ENCODE results near the gene LY6G6F. TPM values are rescaled to one million over a fixed set of nuclear protein-coding genes. Genes with fewer than 3 reads are reported as not detected.

Gene LY6G6F
- total and polyA plus RNA-seq, 2 of the 13 experiments (the other 11 are each of a cell fraction or from before 2014, with no cell fraction given) = not detected

- 0 out of 2 replicates have a peak, but pooled peaks have one; percentile 56 for TF ChIP-seq ZNF770 (CRISPR knock-in tag; IDR thresholded peaks at IDR 0.05)
- TF ChIP-seq NFE2L2 (IDR thresholded peaks at IDR 0.05; ENCODE audit: low read length) = no peak
- TF ChIP-seq HDAC1 (CRISPR knock-in tag; IDR thresholded peaks at IDR 0.05) = peak; percentile 78
- 0 out of 2 replicates have a peak, but pooled peaks have one; percentile 60 for TF ChIP-seq KAT8 (CRISPR knock-in tag; IDR thresholded peaks at IDR 0.05)
- peak; percentile 80 for TF ChIP-seq SP4 (CRISPR knock-in tag; IDR thresholded peaks at IDR 0.05)
- no peak; the same call in 1 of the 2 replicates for TF ChIP-seq ZNF598 (CRISPR knock-in tag; IDR thresholded peaks at IDR 0.05; ENCODE audit: borderline replicate concordance)
- TF ChIP-seq ZNF10 (CRISPR knock-in tag; IDR thresholded peaks at IDR 0.05; ENCODE audit: borderline replicate concordance, low read depth) = no peak
- TF ChIP-seq CREBL2 (CRISPR knock-in tag; IDR thresholded peaks at IDR 0.05; ENCODE audit: borderline replicate concordance) = no peak
- 0 out of 2 replicates have a peak, but pooled peaks have one; percentile 7 for TF ChIP-seq ZNF484 (CRISPR knock-in tag; IDR thresholded peaks at IDR 0.05; ENCODE audit: borderline replicate concordance, low read depth)
- peak; percentile 14 for TF ChIP-seq MED8 (CRISPR knock-in tag; IDR thresholded peaks at IDR 0.05; ENCODE audit: insufficient replicate concordance)
- TF ChIP-seq KDM5B (CRISPR knock-in tag; IDR thresholded peaks at IDR 0.05; ENCODE audit: borderline replicate concordance) = 0 out of 2 replicates have a peak, but pooled peaks have one; percentile 81
- peak; percentile 94; the same call in 1 of the 2 replicates for TF ChIP-seq TSC22D2 (CRISPR knock-in tag; IDR thresholded peaks at IDR 0.05; ENCODE audit: borderline replicate concordance)
- TF ChIP-seq POLR2AphosphoS5 (IDR thresholded peaks at IDR 0.05; ENCODE audit: low read depth, low read length) = no peak; the same call in 1 of the 2 replicates
- TF ChIP-seq RBFOX2 (IDR thresholded peaks at IDR 0.05; ENCODE audit: low read depth, low read length) = no peak
- 0 out of 2 replicates have a peak, but pooled peaks have one; percentile 63 for TF ChIP-seq MYPOP (CRISPR knock-in tag; IDR thresholded peaks at IDR 0.05)
- peak; percentile 72 for TF ChIP-seq MED1 (CRISPR knock-in tag; IDR thresholded peaks at IDR 0.05)
- TF ChIP-seq HOXA9 (CRISPR knock-in tag; IDR thresholded peaks at IDR 0.05; ENCODE audit: borderline replicate concordance) = 0 out of 2 replicates have a peak, but pooled peaks have one; percentile 30
- TF ChIP-seq FOXJ3 (CRISPR knock-in tag; IDR thresholded peaks at IDR 0.05; ENCODE audit: borderline replicate concordance) = peak; percentile 65; the same call in 1 of the 2 replicates
- TF ChIP-seq FOXA1 (IDR thresholded peaks at IDR 0.05) = no peak
- no peak; the same call in 1 of the 2 replicates for TF ChIP-seq FOXA1 (CRISPR knock-in tag; IDR thresholded peaks at IDR 0.05)
- TF ChIP-seq MLXIP (CRISPR knock-in tag; IDR thresholded peaks at IDR 0.05; ENCODE audit: borderline replicate concordance) = peak; percentile 53; the same call in 1 of the 2 replicates
- TF ChIP-seq STAG1 (CRISPR knock-in tag; IDR thresholded peaks at IDR 0.05) = peak; percentile 94
- TF ChIP-seq RFXAP (CRISPR knock-in tag; IDR thresholded peaks at IDR 0.05; ENCODE audit: borderline replicate concordance) = peak; percentile 75; the same call in 1 of the 2 replicates
- peak; percentile 29; the same call in 1 of the 2 replicates for TF ChIP-seq ETV5 (CRISPR knock-in tag; IDR thresholded peaks at IDR 0.05; ENCODE audit: borderline replicate concordance)
- no peak for TF ChIP-seq DPF2 (CRISPR knock-in tag; IDR thresholded peaks at IDR 0.05; ENCODE audit: borderline replicate concordance, low read depth)
These were observed 22.9 kb downstream of the LY6G6F start (continued) for GRCh38 chr6:31729515-31729978.
